ENCODE results near the gene GTPBP6. TPM values are rescaled to one million over a fixed set of nuclear protein-coding genes. Genes with fewer than 3 reads are reported as not detected.

GTPBP6 gene
- total RNA-seq = 10 to 100 TPM; 13.3 to 60.2 (median 26.0) TPM

- WGBS, 10 experiments = 0 to 20% methylated on average over 1 to 4 of the region's 97 CpGs; no CpG with 5 or more reads in 8 of the 10 experiments
- Histone ChIP-seq H3K4me3 (peak within 1 kb of the TSS; percentile 68 to 90 (median 73)), H3K27ac (peak within 1 kb of the TSS; percentile 88 to 93), H3K4me1 (replicated peaks in 1 of 2) (peaks cover 0 to 4% of the 10 kb centered on the region in 2 donors)
- in situ Hi-C loops (cut with MboI; ENCODE audit: low pct_unique_long_range_greater_than_20kb in 2 of 9, low sequenced_read_pairs in 9 of 9, unreplicated experiment in 9 of 9) = no loop called here
- ATAC-seq (replicated peaks in 6 of 8) = peak; percentile 76 to 85 (median 80)
Measured at GRCh38 chrX:318739-319578, at the start of gene GTPBP6. TSS of gene GTPBP6 (minus strand) at chrX:318796. CDS start at chrX:318787, 9 bp downstream.

- peaks cover 10 to 24% of the 10 kb centered on the region in 2 donors for H3K4me1 ChIP-seq (replicated peaks in 1 of 2)
- WGBS, 10 experiments = 70 to 100% (median 90%) methylated on average over 1 to 5 of the region's 17 CpGs; no CpG with 5 or more reads in 5 of the 10 experiments
- ATAC-seq (replicated peaks in 6 of 8) = no peak
- no peak overlapping the region for H3K4me3 ChIP-seq
- in situ Hi-C loops (cut with MboI; ENCODE audit: low pct_unique_long_range_greater_than_20kb in 2 of 9, low sequenced_read_pairs in 9 of 9, unreplicated experiment in 9 of 9) = no loop called here
- H3K27ac ChIP-seq = no peak overlapping the region
Measured at GRCh38 chrX:367866-368265, 49.3 kb upstream of the GTPBP6 start.

- Histone ChIP-seq H3K4me1 (replicated peaks in 1 of 2) (peaks cover 10 to 24% of the 10 kb centered on the region in 2 donors), H3K27ac (no peak overlapping the region), H3K4me3 (no peak overlapping the region)
- WGBS, 10 experiments = 64 to 100% (median 88%) methylated on average over 1 to 10 of the region's 16 CpGs
- no peak for ATAC-seq (replicated peaks in 6 of 8)
- in situ Hi-C loops (cut with MboI; ENCODE audit: low pct_unique_long_range_greater_than_20kb in 2 of 9, low sequenced_read_pairs in 9 of 9, unreplicated experiment in 9 of 9) = no loop called here
Measured at GRCh38 chrX:367349-367748, 48.8 kb upstream of the GTPBP6 start.

- H3K27ac ChIP-seq = no peak overlapping the region
- WGBS, 10 experiments = 67 to 100% (median 91%) methylated on average over 1 to 14 of the region's 37 CpGs; no CpG with 5 or more reads in 2 of the 10 experiments
- peaks cover under 1 to 1% of the 10 kb centered on the region in 2 donors for H3K4me1 ChIP-seq (replicated peaks in 1 of 2)
- H3K4me3 ChIP-seq = no peak overlapping the region
- ATAC-seq (replicated peaks in 6 of 8) = no peak
- in situ Hi-C loops (cut with MboI; ENCODE audit: low pct_unique_long_range_greater_than_20kb in 2 of 9, low sequenced_read_pairs in 9 of 9, unreplicated experiment in 9 of 9) = no loop called here
Measured at GRCh38 chrX:363621-364375, 45.2 kb upstream of the GTPBP6 start.

- no peak for ATAC-seq (replicated peaks in 6 of 8)
- in situ Hi-C loops (cut with MboI; ENCODE audit: low pct_unique_long_range_greater_than_20kb in 2 of 9, low sequenced_read_pairs in 9 of 9, unreplicated experiment in 9 of 9) = no loop called here
- 70 to 72% methylated on average over 2 to 12 of the region's 38 CpGs; no CpG with 5 or more reads in 8 of the 10 experiments for WGBS, 10 experiments
Measured at GRCh38 chrX:362937-363620, 44.5 kb upstream of the GTPBP6 start.

GRCh38 chrX:362351-362750 is 43.8 kb upstream of the GTPBP6 start:
- no peak for ATAC-seq (replicated peaks in 6 of 8)
- no peak overlapping the region for H3K4me3 ChIP-seq
- 90 to 100% (median 91%) methylated on average over 2 to 7 of the region's 13 CpGs; no CpG with 5 or more reads in 5 of the 10 experiments for WGBS, 10 experiments
- no peak overlapping the region for H3K27ac ChIP-seq
- no peaks in the 10 kb centered on the region for H3K4me1 ChIP-seq (replicated peaks in 1 of 2)
- in situ Hi-C loops (cut with MboI; ENCODE audit: low pct_unique_long_range_greater_than_20kb in 2 of 9, low sequenced_read_pairs in 9 of 9, unreplicated experiment in 9 of 9) = no loop called here

More at GRCh38 chrX:362937-363620, 44.5 kb upstream of the GTPBP6 start:
- Histone ChIP-seq H3K4me1 (replicated peaks in 1 of 2) (no peaks in the 10 kb centered on the region), H3K4me3 (no peak overlapping the region), H3K27ac (no peak overlapping the region)

GRCh38 chrX:361231-362145 is 42.9 kb upstream of the GTPBP6 start:
- Histone ChIP-seq H3K27ac (no peak overlapping the region), H3K4me3 (no peak overlapping the region), H3K4me1 (replicated peaks in 1 of 2) (no peaks in the 10 kb centered on the region)
- no peak for ATAC-seq (replicated peaks in 6 of 8)
- in situ Hi-C loops (cut with MboI; ENCODE audit: low pct_unique_long_range_greater_than_20kb in 2 of 9, low sequenced_read_pairs in 9 of 9, unreplicated experiment in 9 of 9) = no loop called here
- WGBS, 10 experiments = 93 to 100% (median 97%) methylated on average over 5 to 13 of the region's 54 CpGs; no CpG with 5 or more reads in 6 of the 10 experiments

GRCh38 chrX:360496-361150 is 42.0 kb upstream of the GTPBP6 start:
- in situ Hi-C loops (cut with MboI; ENCODE audit: low pct_unique_long_range_greater_than_20kb in 2 of 9, low sequenced_read_pairs in 9 of 9, unreplicated experiment in 9 of 9) = no loop called here
- no peaks in the 10 kb centered on the region for H3K4me1 ChIP-seq (replicated peaks in 1 of 2)
- no peak for ATAC-seq (replicated peaks in 6 of 8)
- 60 to 100% (median 86%) methylated on average over 1 to 5 of the region's 26 CpGs; no CpG with 5 or more reads in 6 of the 10 experiments for WGBS, 10 experiments
- no peak overlapping the region for H3K27ac ChIP-seq
- H3K4me3 ChIP-seq = no peak overlapping the region

GRCh38 chrX:358651-359143 is 40.1 kb upstream of the GTPBP6 start:
- in situ Hi-C loops (cut with MboI; ENCODE audit: low pct_unique_long_range_greater_than_20kb in 2 of 9, low sequenced_read_pairs in 9 of 9, unreplicated experiment in 9 of 9) = no loop called here
- H3K4me1 ChIP-seq (replicated peaks in 1 of 2) = no peaks in the 10 kb centered on the region
- 100% methylated on average over 7 of the region's 49 CpGs; no CpG with 5 or more reads in 9 of the 10 experiments for WGBS, 10 experiments
- no peak overlapping the region for H3K4me3 ChIP-seq
- H3K27ac ChIP-seq = no peak overlapping the region
- no peak for ATAC-seq (replicated peaks in 6 of 8)

- no peak overlapping the region for H3K27ac ChIP-seq
- peak in 5 of 8 experiments; percentile 34 to 85 (median 74) for ATAC-seq (replicated peaks in 6 of 8)
- H3K4me1 ChIP-seq (replicated peaks in 1 of 2) = no peaks in the 10 kb centered on the region
- in situ Hi-C loops (cut with MboI; ENCODE audit: low pct_unique_long_range_greater_than_20kb in 2 of 9, low sequenced_read_pairs in 9 of 9, unreplicated experiment in 9 of 9) = no loop called here
- 14 to 88% (median 56%) methylated on average over 1 to 22 of the region's 48 CpGs; no CpG with 5 or more reads in 1 of the 10 experiments for WGBS, 10 experiments
- H3K4me3 ChIP-seq = no peak overlapping the region
Measured at GRCh38 chrX:357693-358471, 39.3 kb upstream of the GTPBP6 start.

Measured in motor neuron (in vitro differentiated cells).